ENCODE measurements around the gene UBQLN4.
"Not testable (repeated sequence)": the region's sequence is repeated elsewhere in the genome, so short reads cannot be mapped to it uniquely, and the experiment has no call there.

UBQLN4 gene

DNA sequence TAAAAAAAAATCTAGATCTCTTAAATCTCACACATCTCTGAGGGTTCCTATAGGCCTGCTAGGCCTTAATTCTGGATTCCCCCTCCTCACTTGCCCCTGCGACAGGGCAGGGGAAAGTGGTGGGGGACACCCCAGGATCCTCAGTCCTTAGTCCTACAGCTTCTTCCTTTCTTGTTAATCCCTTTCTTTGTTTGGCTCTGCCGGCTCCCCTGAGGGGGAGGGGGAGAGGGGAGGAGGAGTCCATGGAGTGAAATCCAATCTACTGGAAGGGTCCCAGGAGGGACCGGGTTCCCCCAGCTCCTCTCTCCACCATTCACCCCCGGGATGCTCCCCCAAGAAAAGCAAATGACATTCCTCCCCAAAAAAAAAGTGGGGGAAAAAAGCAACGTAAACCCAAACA is 20.1 kb upstream of the UBQLN4 start:
- Histone ChIP-seq H3K4me3 (ENCODE audit: low read length, poor library complexity, severe bottlenecking) (no peak overlapping the region), H3K79me2 (ENCODE audit: insufficient read depth, low read length) (peaks cover 25% of the 10 kb centered on the region; the same call in 1 of the 2 replicates), H3K9me3 (ENCODE audit: insufficient read depth, low read depth, low read length) (no peaks in the 10 kb centered on the region), H3K9me2 (replicated peaks; ENCODE audit: low read depth, low read length) (no peaks in the 10 kb centered on the region), H3K27me3 (ENCODE audit: insufficient read depth, low read length, poor library complexity, severe bottlenecking) (no peaks in the 10 kb centered on the region), H3F3A (ENCODE audit: low read depth) (peaks cover 3% of the 10 kb centered on the region), H3K4me2 (ENCODE audit: low read depth, low read length, poor library complexity, severe bottlenecking) (no peak overlapping the region), H3K9ac (ENCODE audit: low read depth, low read length, poor library complexity, severe bottlenecking) (no peak overlapping the region), H4K20me1 (ENCODE audit: insufficient read depth, low read length, poor library complexity, severe bottlenecking) (peaks cover 27% of the 10 kb centered on the region), H3K4me1 (ENCODE audit: insufficient read depth, low read length, poor library complexity, severe bottlenecking) (peaks cover 18% of the 10 kb centered on the region), H3K36me3 (ENCODE audit: insufficient read depth, low read length) (peaks cover 18% of the 10 kb centered on the region; the same call in 1 of the 2 replicates), H2AFZ (ENCODE audit: low read length) (no peak overlapping the region)
- TF ChIP-seq EZH2phosphoT487 (IDR thresholded peaks at IDR 0.05; ENCODE audit: borderline replicate concordance) = no peak
- TF ChIP-seq, protein P1, sequence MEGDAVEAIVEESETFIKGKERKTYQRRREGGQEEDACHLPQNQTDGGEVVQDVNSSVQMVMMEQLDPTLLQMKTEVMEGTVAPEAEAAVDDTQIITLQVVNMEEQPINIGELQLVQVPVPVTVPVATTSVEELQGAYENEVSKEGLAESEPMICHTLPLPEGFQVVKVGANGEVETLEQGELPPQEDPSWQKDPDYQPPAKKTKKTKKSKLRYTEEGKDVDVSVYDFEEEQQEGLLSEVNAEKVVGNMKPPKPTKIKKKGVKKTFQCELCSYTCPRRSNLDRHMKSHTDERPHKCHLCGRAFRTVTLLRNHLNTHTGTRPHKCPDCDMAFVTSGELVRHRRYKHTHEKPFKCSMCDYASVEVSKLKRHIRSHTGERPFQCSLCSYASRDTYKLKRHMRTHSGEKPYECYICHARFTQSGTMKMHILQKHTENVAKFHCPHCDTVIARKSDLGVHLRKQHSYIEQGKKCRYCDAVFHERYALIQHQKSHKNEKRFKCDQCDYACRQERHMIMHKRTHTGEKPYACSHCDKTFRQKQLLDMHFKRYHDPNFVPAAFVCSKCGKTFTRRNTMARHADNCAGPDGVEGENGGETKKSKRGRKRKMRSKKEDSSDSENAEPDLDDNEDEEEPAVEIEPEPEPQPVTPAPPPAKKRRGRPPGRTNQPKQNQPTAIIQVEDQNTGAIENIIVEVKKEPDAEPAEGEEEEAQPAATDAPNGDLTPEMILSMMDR (conservative IDR thresholded peaks at IDR 0.05; ENCODE audit: low read length) = no peak

GRCh38 chr1:156073110-156073687 is 19.6 kb upstream of the UBQLN4 start:
- no peak overlapping the region for H3K4me3 ChIP-seq (ENCODE audit: low read length, poor library complexity, severe bottlenecking)
- H3K9me3 ChIP-seq (ENCODE audit: insufficient read depth, low read depth, low read length) = no peaks in the 10 kb centered on the region
- peaks cover 18% of the 10 kb centered on the region; the same call in 1 of the 2 replicates for H3K36me3 ChIP-seq (ENCODE audit: insufficient read depth, low read length)
- no peak overlapping the region for H3K4me2 ChIP-seq (ENCODE audit: low read depth, low read length, poor library complexity, severe bottlenecking)
- H3K9me2 ChIP-seq (replicated peaks; ENCODE audit: low read depth, low read length) = no peaks in the 10 kb centered on the region
- no peak overlapping the region for H3K9ac ChIP-seq (ENCODE audit: low read depth, low read length, poor library complexity, severe bottlenecking)
- H3K4me1 ChIP-seq (ENCODE audit: insufficient read depth, low read length, poor library complexity, severe bottlenecking) = peaks cover 14% of the 10 kb centered on the region
- H3F3A ChIP-seq (ENCODE audit: low read depth) = peaks cover 3% of the 10 kb centered on the region
- H4K20me1 ChIP-seq (ENCODE audit: insufficient read depth, low read length, poor library complexity, severe bottlenecking) = peaks cover 27% of the 10 kb centered on the region
- no peak overlapping the region for H2AFZ ChIP-seq (ENCODE audit: low read length)
- H3K27me3 ChIP-seq (ENCODE audit: insufficient read depth, low read length, poor library complexity, severe bottlenecking) = no peaks in the 10 kb centered on the region
- H3K79me2 ChIP-seq (ENCODE audit: insufficient read depth, low read length) = peaks cover 19% of the 10 kb centered on the region; the same call in 1 of the 2 replicates
- TF ChIP-seq EZH2phosphoT487 (IDR thresholded peaks at IDR 0.05; ENCODE audit: borderline replicate concordance) = no peak
- TF ChIP-seq, protein P1 (conservative IDR thresholded peaks at IDR 0.05; ENCODE audit: low read length) = no peak

- no peak for TF ChIP-seq EZH2phosphoT487 (IDR thresholded peaks at IDR 0.05; ENCODE audit: borderline replicate concordance)
- TF ChIP-seq, protein P1 (conservative IDR thresholded peaks at IDR 0.05; ENCODE audit: low read length) = no peak
- no peaks in the 10 kb centered on the region for H3K9me2 ChIP-seq (replicated peaks; ENCODE audit: low read depth, low read length)
- peaks cover 14% of the 10 kb centered on the region; the same call in 1 of the 2 replicates for H3K36me3 ChIP-seq (ENCODE audit: insufficient read depth, low read length)
- no peaks in the 10 kb centered on the region for H3K9me3 ChIP-seq (ENCODE audit: insufficient read depth, low read depth, low read length)
- peaks cover 10% of the 10 kb centered on the region; the same call in 1 of the 2 replicates for H3K79me2 ChIP-seq (ENCODE audit: insufficient read depth, low read length)
- H3K4me1 ChIP-seq (ENCODE audit: insufficient read depth, low read length, poor library complexity, severe bottlenecking) = peaks cover 10% of the 10 kb centered on the region
- peaks cover 3% of the 10 kb centered on the region for H3F3A ChIP-seq (ENCODE audit: low read depth)
- H3K4me2 ChIP-seq (ENCODE audit: low read depth, low read length, poor library complexity, severe bottlenecking) = no peak overlapping the region
- H2AFZ ChIP-seq (ENCODE audit: low read length) = no peak overlapping the region
- peaks cover 18% of the 10 kb centered on the region for H4K20me1 ChIP-seq (ENCODE audit: insufficient read depth, low read length, poor library complexity, severe bottlenecking)
- no peak overlapping the region for H3K4me3 ChIP-seq (ENCODE audit: low read length, poor library complexity, severe bottlenecking)
- H3K27me3 ChIP-seq (ENCODE audit: insufficient read depth, low read length, poor library complexity, severe bottlenecking) = no peaks in the 10 kb centered on the region
- H3K9ac ChIP-seq (ENCODE audit: low read depth, low read length, poor library complexity, severe bottlenecking) = no peak overlapping the region
These were observed 18.7 kb upstream of the UBQLN4 start for GRCh38 chr1:156072251-156072650.

- peaks cover 17% of the 10 kb centered on the region for H4K20me1 ChIP-seq (ENCODE audit: insufficient read depth, low read length, poor library complexity, severe bottlenecking)
- not testable (repeated sequence) for H2AFZ ChIP-seq (ENCODE audit: low read length); H3K4me1 ChIP-seq (ENCODE audit: insufficient read depth, low read length, poor library complexity, severe bottlenecking); H3K36me3 ChIP-seq (ENCODE audit: insufficient read depth, low read length); H3F3A ChIP-seq (ENCODE audit: low read depth); H3K27me3 ChIP-seq (ENCODE audit: insufficient read depth, low read length, poor library complexity, severe bottlenecking); H3K4me3 ChIP-seq (ENCODE audit: low read length, poor library complexity, severe bottlenecking); H3K9me3 ChIP-seq (ENCODE audit: insufficient read depth, low read depth, low read length); H3K79me2 ChIP-seq (ENCODE audit: insufficient read depth, low read length); H3K4me2 ChIP-seq (ENCODE audit: low read depth, low read length, poor library complexity, severe bottlenecking); H3K9me2 ChIP-seq (replicated peaks; ENCODE audit: low read depth, low read length); H3K9ac ChIP-seq (ENCODE audit: low read depth, low read length, poor library complexity, severe bottlenecking)
These were observed 17.8 kb upstream of the UBQLN4 start for GRCh38 chr1:156071332-156071816.
